ENCODE results near the gene MANSC4.

Gene MANSC4

DNA sequence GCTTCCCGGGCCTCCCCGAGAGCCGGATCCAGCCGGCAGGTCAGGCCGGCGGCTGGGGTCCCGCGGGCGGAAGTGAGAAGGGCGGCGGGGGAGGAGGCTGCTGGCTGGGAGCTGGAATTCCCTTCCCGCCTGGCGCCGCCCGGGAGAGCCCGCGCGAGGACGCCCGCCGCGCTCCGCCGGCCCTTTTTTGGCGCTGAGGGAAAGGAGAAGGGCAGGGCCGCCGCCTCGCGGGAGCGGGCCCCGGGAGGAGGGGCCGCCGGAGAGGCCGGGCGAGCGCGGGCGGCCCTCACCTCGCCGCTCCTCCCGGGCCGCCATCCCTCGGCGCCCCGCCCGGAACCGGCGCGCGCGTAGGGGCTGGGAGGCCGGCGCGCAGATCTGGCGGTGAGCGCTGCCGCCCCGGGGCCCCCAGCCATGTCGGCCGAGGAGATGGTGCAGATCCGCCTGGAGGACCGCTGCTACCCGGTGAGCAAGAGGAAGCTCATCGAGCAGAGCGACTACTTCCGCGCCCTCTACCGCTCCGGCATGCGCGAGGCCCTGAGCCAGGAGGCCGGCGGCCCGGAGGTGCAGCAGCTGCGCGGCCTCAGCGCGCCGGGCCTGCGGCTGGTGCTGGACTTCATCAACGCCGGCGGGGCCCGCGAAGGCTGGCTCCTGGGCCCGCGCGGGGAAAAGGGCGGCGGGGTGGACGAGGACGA is at the start of gene MANSC4, which contains the start of gene KLHL42:
Gene MANSC4, minus strand, starts transcription at position 317 of the 692 bp plus-strand sequence. CDS start 8,960 bp downstream, outside the sequence.
Gene KLHL42, plus strand, starts transcription at position 314 of the 692 bp plus-strand sequence. Its CDS starts 98 bp downstream, at position 412.
- DNase-seq, result peak; percentile 66 to 67

DNA sequence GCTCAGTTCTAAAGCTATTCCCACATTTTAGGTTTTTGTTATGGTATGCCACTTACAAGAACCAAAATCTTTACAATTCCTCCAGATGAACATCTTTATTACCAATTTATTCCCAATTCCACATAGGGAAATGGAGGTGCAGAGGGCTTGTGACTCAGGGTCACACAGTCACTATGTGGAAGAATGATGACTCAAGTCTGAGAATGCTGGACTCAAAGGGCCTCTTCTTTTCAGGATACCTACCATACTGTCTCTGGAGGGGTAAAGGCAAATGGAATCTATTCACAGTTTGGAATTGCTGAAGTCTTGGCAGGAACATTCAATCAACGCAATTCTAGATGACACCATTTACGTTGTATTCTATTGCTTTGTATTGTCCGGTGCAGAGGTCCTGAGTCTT is 48.2 kb upstream of the MANSC4 start:
- no peak for DNase-seq

DNA sequence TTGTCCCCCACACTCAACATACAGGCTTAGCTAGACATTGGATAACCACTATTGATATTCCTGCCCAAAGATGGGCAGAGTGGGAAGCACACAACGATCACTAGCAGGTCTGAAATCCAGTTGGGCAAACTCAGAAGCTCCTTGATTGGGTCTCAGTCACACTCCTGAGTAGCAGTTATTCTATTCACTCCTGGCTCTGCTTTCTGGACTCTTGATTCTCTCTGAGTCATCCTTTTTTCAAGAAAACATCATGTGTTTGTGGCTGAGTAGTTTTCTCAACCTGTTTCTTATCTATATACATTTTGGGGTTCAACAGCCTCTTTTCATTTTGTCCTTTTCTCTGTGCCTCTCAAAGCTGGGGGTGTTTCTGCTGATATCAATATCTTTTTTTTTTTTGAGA is 46.0 kb upstream of the MANSC4 start:
- no peak for DNase-seq

DNA sequence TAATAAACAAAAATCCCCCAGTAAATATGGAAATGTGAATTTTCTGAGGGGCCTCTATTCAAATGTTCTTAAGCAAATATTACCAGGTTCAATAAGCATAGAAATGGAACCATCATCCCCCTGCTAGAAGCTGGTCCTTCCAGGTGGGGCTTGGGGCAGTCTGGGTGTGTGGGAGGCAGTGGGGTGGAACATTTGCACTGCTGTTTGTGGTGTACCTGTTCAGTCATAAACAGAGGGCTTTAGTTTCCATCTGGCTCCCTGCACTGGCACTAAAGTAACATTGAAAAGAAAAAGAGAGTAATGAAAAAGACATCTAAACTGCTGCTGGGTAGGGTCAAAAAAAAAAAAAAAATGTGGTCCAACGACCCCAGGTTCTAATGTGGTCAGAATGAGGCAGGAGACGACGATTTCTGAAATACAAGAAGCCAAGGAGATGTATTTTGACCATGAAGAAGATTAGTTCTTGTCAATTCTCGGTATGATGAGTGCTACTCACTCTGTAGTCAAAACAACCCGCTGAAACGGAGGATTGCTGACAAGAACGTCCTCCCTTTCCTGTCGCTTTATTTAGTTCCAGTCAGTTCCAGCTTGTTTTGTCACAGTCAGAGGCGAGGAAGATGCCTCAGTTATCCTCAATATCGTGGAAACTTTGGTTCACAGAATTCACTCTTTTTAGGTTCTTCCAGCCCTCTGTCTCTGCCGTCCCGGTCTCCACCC is 44.2 kb upstream of the MANSC4 start:
- no peak for DNase-seq

DNA sequence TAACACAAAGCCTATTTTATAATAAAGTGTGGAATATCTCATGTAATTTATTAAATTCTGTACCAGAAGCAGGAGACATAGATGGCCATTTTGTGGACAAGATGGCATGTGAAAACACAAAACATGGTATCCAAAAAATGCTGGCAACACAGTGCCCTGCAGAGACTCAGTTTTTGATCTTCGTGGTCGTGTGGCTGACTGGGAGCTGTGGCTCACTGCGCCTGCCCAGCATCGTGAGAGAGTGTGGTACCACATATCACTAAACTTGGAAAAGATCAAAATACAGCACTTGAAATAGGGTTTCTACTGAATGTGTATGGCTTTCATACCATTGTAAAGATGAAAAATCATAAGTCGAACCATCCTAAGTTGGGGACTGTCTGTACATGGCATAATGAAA is 43.0 kb upstream of the MANSC4 start:
- no peak for DNase-seq

DNA sequence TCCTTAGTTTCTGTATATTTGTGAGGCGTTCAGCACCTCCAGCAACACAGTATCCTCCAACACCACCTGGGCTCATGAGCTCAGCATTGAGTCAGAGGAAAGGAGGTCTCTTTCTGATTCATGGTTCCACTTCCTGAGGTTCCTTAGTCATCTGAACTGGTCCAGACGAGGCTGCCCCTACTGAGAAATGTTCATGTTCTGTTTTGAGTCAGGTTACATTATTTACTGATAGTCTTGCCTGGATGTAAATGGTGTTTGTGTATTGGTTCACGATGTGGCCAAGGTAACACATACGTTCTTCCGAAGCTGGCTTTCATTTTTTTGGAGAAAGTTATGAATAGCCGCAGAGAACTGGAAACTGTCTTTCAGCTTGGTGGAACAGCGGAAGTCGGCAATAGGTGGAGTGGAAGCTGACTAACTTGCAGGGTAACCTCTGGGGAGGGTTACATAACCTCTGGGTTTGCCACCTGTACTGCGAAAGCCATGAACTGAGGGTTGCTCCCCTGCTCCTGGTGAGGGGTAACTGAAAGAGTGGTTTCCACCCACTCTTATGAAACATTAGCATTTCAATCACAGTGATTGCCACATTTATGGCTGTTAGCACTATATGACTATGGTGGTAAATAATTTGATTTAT is 42.2 kb upstream of the MANSC4 start:
- DNase-seq, result peak; percentile 51 to 60

DNA sequence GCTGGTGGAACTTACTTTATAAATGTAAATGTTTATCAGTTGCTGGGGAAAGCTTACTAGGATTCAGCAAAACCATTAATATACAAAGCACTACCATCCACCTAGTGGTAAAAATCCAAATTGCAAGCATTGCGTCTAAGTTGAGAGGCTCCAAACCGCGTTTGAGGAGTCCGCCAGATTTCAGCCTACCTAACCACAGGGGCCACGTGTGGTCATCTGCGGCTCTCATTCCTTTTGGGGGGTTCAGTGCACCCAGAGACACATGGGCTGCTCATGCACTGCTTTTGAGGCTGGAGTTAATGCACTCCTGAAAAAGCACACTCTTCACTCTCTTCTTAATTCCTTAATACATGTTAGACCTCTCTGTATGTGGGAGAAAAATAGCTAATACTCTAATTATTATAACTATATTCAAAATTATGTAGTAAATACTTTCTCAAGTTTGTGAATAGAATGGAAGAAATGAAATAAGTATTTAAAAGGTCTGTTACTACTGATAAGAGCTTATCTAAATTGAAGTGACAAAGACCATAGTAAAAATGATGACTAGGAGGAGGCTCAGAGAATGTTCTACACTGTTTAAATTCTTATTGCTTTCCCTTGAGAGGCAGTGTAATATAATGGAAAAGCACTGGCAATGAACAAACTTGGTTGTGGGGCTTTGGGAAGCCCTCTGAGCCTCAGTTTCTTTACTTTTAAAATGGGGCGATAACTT is 41.4 kb upstream of the MANSC4 start:
- peak; percentile 34 to 71 for DNase-seq

DNA sequence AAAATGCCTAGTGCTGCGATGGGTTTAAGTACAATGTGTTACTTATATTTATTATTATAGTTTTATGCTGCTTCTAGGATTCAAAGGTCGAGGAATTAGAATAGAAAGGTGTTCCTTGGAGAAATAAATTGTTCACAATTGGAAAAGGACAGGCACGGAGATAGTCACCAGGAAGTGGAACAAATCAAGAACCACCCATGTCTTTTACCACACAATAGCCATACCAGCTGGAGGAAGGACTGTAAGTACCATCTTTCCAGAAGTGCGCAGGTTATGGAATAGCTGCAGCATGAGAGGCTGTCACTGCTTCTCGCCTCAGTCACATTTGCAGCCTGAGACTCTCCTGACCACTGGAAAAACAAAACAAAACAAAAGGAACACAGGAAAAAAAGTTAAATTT is 40.5 kb upstream of the MANSC4 start:
- DNase-seq, result no peak

DNA sequence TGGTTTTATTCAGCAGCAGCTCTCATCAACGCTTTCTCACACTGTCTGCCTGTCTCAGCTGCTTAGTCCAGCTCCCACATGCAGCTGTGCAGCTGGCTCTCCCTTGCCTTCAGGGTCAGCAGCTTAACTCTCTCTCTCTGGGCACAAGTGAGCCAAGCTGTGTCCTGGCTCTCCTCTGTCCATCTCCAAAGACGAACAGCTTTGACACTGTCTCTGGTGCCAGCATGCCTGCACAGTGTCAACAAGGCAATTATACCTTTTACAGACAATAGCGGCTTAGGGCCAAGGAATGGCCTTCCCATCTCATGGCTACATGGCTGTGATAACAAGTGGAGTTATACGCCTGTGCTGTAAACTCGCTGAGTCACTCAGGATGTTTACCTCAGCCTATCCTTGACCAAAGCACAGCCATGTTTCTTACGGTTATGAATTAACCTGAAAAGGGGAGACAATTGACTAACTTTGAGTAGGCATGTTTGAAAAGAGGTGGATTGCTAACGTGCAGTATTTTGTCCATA is 38.4 kb upstream of the MANSC4 start:
- DNase-seq, result no peak

DNA sequence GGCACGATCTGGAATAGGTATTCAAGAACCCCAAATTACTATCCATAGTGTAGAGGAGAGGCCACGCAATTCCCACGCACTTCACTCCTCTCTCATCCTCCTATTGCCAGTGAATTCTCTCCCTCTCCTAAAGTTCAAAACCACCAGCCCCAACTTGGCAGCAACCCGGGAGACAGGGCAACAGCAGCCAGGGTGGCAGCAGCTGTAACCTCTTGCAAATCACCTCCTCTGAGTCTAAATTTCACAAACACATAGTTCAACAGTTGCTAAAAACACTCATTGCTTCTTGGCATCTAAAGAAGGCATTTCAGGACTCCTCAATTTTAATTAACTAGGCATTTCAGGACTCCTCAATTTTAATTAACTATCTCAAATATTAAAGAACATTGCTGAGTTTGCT is 37.7 kb upstream of the MANSC4 start:
- no peak for DNase-seq

DNA sequence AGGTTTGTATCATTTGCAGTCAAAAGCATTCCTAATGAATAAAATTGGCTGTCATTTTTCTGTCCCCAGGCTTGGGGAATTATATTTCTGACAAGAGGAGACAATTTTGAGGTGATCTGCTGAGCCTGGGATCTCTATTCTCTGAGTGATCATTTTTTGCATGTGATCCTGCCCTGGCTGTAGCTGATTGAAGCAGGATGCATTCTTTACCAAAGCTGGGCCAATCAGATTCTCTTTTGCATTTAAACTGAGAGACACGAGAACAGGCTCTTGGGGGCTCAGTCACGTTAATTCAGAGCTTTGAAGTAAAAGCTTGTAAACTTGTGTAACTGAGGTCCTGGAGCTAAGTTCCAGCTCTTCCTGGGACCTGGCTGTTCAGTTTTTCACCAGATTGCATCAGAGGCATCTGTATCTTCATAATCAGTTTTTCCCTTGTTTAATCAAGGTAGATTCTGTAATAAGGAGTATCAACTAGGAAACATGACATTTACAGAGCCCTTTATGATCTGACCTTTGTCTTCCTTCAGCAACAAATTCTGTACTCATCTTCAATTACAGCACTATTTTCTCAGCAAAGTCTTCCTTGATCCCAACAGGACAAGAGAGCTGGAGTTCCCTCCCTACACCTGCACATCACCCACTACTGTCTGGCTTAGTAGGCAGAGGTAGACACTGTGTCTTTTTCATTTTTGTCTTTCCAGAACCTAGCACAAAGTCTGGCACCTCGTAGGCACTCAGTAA is 35.0 kb upstream of the MANSC4 start:
- no peak for DNase-seq

DNA sequence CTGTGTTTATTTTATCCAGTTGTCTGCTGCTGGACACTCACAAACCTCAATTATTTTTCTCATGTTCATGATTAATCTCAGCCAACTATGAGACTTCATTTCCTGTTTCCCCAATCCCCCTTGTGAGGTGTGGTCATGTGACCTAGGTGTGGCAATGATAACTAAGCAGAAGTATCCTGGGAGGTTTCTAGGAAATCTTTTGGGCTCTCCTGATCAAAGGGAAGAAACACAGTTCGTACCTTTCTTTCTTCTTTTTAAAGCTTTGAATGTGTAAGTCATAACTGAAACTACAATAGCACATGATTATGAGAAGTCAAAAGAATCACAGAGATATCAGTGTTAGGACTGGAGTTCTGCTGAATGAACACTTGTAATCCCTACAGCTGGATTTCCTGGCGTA is 34.4 kb upstream of the MANSC4 start:
- DNase-seq, result no peak

DNA sequence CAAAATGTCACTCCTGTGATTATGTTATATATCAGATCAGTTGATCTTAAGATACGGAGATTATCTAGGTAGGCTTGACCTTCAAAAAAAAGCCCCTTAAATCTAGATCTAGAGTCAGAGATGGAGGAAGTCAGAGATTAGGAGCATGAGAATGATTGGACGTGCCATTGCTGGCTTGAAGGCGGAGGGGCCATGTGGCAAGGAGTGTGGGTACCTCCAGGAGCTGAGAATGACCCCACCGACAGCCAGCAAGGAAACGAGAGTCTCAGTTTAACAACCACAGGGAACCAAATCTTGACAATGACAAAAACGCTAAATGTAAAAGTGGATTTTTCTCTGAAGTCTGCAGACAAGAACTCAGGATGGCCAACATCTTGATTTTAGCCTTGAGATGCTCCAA is 32.5 kb upstream of the MANSC4 start:
- DNase-seq, result no peak

DNA sequence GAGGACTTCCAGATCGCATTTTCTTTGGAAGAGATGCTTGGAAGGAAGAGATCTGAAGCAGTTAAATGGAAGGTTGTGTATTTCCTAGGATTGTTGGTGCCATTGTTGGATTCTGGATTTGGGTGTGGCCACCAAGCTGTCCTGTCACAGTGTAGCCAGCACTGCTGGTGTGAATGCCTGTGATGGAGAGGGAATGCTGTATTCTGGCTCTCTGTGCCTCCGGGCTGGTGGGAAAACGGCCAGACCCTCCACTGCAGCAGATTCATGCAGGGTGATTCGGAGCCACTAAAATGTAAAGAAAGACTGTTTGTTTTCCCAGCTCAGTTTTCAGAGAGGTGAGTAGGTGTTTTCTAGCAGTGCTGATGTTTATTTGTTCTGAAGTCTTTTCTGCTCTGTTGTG is 30.7 kb upstream of the MANSC4 start:
- DNase-seq, result no peak

DNA sequence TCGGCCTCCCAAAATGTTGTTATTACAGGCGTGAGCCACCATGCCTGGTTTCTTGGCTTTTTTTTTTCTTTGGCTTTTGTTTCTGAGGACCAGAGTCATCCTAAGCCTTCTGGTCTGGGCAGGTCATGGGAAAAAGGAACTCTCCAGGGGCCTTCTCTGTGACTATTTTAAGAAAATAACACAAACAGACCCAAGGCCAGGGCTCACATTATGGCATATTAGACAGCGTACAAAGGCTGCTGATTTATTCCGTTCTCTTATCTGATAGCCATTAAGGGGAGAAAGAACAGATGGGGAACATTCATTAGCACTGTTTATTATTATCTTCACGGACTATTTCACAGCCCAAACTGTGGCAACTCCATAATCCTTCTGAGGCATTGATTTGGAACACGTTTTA is 28.8 kb upstream of the MANSC4 start:
- no peak for DNase-seq

DNA sequence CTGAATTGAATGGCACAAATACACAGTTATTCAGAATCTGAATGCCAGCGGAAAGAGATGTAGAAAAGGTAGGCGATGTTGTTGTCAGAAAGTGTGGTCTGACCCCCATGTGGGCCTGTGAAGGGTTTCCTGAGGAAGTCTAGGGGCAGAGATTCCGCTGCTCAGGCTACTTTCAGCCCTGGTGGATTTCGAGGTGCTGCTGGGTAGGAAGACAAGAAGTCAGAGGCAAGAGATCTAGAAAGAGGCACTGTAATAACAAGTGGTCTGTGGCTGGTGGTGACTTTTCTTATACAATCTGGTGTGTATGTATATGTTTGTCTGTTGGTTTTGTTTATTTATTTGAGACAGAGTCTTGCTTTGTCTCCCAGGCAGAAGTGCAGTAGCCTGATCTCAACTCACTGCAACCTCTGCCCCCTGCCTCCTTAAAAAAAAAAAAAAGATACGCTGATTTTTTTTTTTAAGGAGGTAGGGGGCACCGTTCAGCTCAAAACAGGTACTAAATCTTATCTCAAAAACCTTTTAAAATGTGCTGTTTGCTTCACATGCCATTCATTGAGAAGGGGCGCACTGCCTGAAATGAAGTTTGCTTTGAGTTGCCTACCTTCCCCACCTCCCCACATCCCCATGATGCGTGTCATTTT is 27.1 kb upstream of the MANSC4 start:
- DNase-seq, result peak; percentile 25 to 28

DNA sequence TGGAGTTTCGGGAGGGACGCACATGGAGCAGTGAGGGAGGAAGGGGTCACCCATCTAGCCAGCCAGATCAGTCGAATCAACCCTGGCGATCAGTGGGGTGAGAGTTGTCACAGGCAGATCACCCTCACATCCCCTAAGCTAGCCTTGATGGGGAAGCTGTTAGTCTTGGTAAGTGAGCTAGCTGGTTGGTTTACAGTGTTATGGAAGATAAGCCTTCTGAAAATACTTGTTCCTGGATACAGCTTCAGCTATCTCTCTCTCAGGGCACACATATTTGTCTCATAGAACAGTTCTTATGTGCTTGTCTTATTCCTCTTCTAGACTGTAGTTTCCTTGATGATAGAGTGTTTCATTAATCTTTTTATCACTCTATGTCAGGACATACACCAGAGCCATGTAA is 26.2 kb upstream of the MANSC4 start:
- no peak for DNase-seq

DNA sequence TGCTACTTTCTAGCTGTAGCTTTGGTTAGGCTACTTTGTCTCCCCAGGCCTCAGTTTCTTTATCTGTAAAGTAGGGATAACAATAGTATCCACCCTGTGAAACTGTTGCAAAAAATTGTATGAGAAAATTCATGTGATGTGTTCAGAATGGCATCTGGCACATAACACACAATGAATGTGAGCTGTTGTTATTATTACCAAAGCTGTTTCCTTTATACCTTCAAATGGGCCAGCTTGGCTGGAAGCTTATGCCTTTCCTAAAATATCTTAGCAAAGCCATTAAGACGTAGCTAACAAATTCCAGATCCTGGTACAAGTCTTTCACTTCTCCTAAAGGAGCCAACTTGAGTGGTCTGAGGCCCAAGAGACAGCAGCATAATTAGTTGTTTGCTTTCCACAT is 25.2 kb upstream of the MANSC4 start:
- no peak for DNase-seq

DNA sequence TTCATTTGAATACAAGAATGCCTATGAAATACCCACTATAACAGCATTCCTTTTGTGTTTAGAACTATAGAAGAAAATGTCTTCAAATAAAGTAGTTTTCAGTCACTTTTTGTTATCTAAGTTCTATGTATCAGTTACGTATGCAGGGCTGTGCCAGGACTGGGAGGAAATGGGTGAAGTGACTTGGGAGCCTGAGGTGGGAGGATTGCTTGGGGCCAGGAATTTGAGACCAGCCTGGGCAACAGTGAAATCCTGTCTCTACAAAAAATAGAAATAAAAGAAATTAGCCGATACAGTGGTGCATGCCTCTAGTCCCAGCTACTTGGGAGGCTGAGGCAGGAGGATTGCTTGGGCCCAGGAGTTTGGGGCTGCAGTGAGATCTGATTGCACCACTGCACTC is 22.9 kb upstream of the MANSC4 start:
- no peak for DNase-seq

DNA sequence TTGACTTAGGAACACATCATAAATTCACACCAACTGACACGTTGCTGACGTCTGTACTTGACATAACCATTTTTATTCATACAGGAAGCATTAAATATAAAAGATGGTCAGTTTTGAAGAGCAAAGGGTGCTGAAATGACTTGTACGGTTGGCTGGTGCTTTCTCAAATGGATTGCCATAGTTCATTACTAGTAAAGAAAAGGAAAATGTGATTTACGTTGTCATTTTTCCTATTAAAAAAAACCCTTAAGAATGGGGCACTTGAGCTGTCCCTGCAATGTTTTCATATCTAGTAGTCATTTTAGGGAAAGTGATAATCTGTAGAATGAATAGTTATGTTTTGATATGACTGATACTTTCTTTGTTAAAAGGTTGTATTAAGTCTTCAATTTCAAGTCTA is 22.5 kb upstream of the MANSC4 start:
- no peak for DNase-seq

DNA sequence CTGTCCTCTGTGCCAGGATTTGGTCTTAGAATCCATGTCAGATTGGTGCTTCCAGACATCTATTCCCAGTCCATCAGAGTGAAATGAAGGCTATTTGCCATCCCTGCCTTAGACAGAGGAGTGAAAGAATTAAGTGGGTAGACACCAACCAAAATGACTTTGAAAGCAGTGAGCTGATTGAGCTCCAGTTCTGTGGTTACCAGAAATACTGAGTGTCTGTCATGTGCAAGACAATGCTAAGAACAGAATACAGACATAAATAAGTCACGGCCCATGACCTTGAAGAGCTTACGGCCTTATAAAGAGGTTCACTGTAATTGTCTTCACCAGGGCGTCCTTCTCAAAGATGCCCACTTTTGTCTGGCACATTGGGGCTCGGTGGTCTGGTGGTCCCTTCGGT is 21.6 kb upstream of the MANSC4 start:
- no peak for DNase-seq

DNA sequence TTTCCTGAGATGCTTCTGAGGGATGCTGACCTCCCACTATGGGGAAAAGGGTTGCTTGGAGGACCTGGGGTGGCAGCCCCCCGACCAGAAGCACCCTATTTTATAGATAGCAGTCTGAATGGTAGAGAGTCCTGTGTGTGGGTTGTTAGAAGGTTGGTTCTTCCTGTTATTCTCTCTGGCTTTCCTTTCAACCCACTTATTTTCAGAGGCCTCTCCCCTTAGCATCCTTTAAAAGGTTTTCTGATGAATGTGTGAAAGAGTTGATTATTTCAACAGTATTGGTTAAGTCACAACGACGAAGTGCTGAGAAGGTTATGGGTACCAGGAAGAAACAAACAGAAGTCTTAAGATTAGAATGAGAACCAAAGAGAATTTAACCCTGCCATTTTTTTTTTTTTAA is 20.8 kb upstream of the MANSC4 start:
- DNase-seq, result no peak
